GM19397 (cell line): Measurements from ENCODE around the gene TMC2.

Experiments
- ATAC-seq: cut with Tn5 transposase; IDR thresholded peaks from one replicate; pipeline ENCODE4 v1.9.1; 2021; ENCODE audit warnings: mild to moderate bottlenecking, moderate library complexity; ENCODE audit not compliant: unreplicated experiment

TMC2 gene

GRCh38 chr20:2619961-2620595 is 83.7 kb downstream of the TMC2 start:
- ATAC-seq = no peak

- ATAC-seq = no peak
These were observed 87.8 kb downstream of the TMC2 start for GRCh38 chr20:2624190-2624589.

- no peak for ATAC-seq
These were observed 88.7 kb downstream of the TMC2 start for GRCh38 chr20:2625062-2625461.

- ATAC-seq = no peak
These were observed 90.6 kb downstream of the TMC2 start for GRCh38 chr20:2626853-2627541.

- no peak for ATAC-seq
These were observed 94.9 kb downstream of the TMC2 start for GRCh38 chr20:2631228-2631627.

GRCh38 chr20:2633381-2633780 is 97.0 kb downstream of the TMC2 start:
- no peak for ATAC-seq

- ATAC-seq = no peak
These were observed 100.9 kb downstream of the TMC2 start for GRCh38 chr20:2637246-2637645.

GRCh38 chr20:2640260-2640659 is 103.9 kb downstream of the TMC2 start:
- ATAC-seq = no peak

- ATAC-seq = no peak
These were observed 104.5 kb downstream of the TMC2 start for GRCh38 chr20:2640899-2641298.

- ATAC-seq = no peak
These were observed 107.3 kb downstream of the TMC2 start for GRCh38 chr20:2643708-2644107.

GRCh38 chr20:2651772-2652723 is 115.7 kb downstream of the TMC2 start, which contains the start of gene NOP56:
Gene NOP56, plus strand, starts transcription at chr20:2652632. Its CDS starts 29 bp downstream, at chr20:2652661.
- ATAC-seq = peak; percentile 81

GRCh38 chr20:2652724-2653555 is 116.6 kb downstream of the TMC2 start:
- peak; percentile 45 for ATAC-seq

- ATAC-seq = no peak
These were observed 117.4 kb downstream of the TMC2 start for GRCh38 chr20:2653556-2654383.

GRCh38 chr20:2654384-2654822 is 118.0 kb downstream of the TMC2 start:
- no peak for ATAC-seq

- ATAC-seq = no peak
These were observed 118.5 kb downstream of the TMC2 start for GRCh38 chr20:2654831-2655230.

- no peak for ATAC-seq
These were observed 119.2 kb downstream of the TMC2 start for GRCh38 chr20:2655331-2656116.

- no peak for ATAC-seq
These were observed 120.2 kb downstream of the TMC2 start for GRCh38 chr20:2656471-2657117.

- no peak for ATAC-seq
These were observed 120.9 kb downstream of the TMC2 start for GRCh38 chr20:2657241-2657640.
